ENCODE results near the gene STING1.

Gene STING1

GRCh38 chr5:139435676-139436075 lies 46.9 kb downstream of the STING1 start:
- DNase-seq, result no peak

GRCh38 chr5:139431706-139432105 lies 50.9 kb downstream of the STING1 start:
- no peak for DNase-seq

GRCh38 chr5:139430015-139430414 lies 52.5 kb downstream of the STING1 start:
- no peak for DNase-seq

- no peak for DNase-seq
Measured at GRCh38 chr5:139426203-139426885, 56.2 kb downstream of the STING1 start.

Measured in activated CD8-positive, alpha-beta memory T cell treated with anti-CD3 and anti-CD28 coated beads for 24 hours (primary cell).